ENCODE measurements around the gene GABARAPL2. TPM values are rescaled to one million over a fixed set of nuclear protein-coding genes. Genes with fewer than 3 reads are reported as not detected.

The GABARAPL2 gene, protein sequence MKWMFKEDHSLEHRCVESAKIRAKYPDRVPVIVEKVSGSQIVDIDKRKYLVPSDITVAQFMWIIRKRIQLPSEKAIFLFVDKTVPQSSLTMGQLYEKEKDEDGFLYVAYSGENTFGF
- total RNA-seq (2014; rRNA removed; shearing (Covaris generic)): 52.7 and 69.3 TPM in 2 replicates

DNA sequence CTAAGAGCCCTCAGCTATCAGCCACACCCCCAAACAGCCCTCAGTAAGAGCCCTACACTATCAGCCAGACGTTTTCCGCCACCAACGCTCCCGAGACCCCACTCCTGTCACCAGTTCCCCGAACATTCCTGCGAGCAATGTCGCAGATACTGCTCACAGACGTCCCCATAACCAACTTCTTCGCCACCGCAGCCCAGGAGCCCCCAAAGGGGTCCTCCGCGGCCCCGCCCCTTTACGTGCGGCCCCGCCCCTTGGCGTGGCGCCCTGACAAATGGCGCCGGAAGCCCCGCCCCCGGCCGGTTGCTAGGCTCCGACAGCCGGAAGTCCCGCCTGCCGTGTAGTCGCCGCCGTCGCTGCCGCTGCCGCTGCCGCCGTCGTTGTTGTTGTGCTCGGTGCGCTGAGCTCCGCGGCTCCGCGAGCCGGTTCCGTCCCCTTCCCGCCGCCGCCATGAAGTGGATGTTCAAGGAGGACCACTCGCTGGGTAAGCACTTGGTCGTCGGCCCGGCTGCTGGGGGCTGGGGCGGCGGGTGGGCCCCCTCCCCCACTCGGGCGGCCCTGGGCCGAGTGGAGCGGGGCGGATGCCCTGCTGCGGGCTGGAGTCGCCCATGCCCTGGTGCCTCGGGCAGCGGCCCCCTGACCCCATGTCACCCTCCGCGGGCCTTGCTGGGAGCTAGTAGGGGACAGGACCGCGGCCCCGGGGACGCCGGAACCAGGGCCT is at the start of gene GABARAPL2:
GABARAPL2 (plus strand) TSS at position 340 of the 718 bp plus-strand sequence; CDS start at position 448, 108 bp downstream.
- peaks cover 5% of the 10 kb centered on the region; the same call in 1 of the 2 replicates for H3K9me3 ChIP-seq (replicated peaks)
- peaks cover 51% of the 10 kb centered on the region for H3K36me3 ChIP-seq
- H3K27ac ChIP-seq: peak within 1 kb of the TSS; percentile 11
- peaks cover 19% of the 10 kb centered on the region; the same call in 1 of the 2 replicates for H3K27me3 ChIP-seq (replicated peaks)
- peak within 1 kb of the TSS; percentile 97 for H3K4me3 ChIP-seq
- peak; percentile 82 for DNase-seq (ENCODE audit: low read depth in 1 of 2, low spot score in 2 of 2)
- H3K4me1 ChIP-seq (replicated peaks): peaks cover 14% of the 10 kb centered on the region

DNA sequence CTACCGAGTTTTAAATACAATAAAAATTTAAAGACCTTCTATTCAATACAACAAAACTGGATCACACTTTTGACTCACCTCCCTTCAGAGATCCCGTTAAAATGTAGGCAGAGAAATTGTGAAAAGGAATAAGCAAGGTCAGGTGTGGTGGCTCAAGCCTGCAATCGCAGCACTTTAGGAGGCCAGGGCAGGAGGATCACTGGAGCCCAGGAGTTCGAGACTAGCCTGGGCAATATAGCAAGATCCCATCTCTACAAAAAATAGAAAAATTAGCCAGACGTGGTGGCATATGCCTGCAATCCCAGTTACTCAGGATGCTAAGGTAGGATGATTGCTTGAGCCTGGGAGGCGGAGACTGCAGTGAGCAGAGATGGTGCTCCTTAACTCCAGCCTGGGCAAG is 47.0 kb upstream of the GABARAPL2 start:
- Histone ChIP-seq H3K27ac (no peak overlapping the region), H3K4me1 (replicated peaks) (no peaks in the 10 kb centered on the region), H3K27me3 (replicated peaks) (no peaks in the 10 kb centered on the region), H3K36me3 (peaks cover 3% of the 10 kb centered on the region; the same call in 1 of the 2 replicates), H3K4me3 (no peak overlapping the region), H3K9me3 (replicated peaks) (no peaks in the 10 kb centered on the region)
- no peak for DNase-seq (ENCODE audit: low read depth in 1 of 2, low spot score in 2 of 2)

DNA sequence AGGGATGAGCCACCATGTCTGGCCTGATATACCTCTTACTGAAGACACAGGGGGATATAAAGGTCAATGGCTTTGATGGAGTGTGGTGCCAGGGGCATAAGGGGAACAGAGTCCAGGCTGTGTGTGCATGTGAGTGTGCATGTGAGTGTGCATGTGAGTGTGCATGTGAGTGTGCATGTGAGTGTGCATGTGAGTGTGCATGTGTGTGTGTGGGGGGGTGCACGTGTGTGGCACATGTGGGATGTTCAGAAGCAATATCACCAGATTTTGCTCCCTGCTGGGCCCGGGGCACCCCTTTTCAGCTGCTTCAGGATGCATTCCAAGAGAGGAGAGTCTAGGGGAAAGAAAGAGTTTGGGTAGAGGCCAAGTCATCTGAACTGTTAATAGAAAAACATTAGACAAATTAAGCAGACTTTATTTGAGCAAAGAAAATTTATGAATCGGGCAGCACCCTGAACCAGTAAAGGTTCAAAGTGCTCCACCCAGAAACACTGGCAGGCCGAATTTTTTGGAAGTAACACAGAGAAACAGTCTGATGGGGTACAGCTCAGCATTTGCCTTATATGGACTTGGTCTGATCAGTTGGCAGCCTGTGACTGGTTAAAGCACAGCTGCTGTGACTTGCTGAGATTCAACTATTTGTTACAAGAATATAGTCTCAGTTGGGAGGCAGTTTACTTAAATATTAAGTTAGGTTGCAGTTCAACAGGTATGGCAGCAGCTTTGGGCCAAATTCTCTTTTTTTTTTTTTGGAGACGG is 40.0 kb upstream of the GABARAPL2 start:
- H3K36me3 ChIP-seq: no peaks in the 10 kb centered on the region

DNA sequence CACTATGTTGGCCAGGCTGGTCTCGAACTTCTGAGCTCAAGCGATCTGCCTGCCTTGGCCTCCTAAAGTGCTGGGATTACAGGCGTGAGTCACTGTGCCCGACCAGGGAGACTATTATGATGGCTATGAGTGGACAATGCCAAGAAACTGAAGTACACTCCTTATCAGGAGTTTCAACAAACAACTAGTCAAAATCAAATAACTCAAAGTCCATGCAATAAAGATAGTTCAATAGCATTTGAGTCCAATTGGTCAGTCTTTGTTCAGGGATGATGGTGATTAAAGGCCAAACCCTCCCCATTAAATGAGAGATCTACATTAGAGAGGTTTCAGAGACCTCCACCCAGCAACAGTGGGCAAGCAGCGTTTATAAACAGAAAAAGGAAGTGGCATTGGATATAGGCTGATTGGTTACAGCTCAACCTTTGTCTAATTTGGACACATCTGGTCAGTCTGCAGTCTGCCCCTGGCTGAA is 38.3 kb upstream of the GABARAPL2 start:
- Histone ChIP-seq H3K27me3 (replicated peaks) (no peaks in the 10 kb centered on the region), H3K4me1 (replicated peaks) (no peaks in the 10 kb centered on the region), H3K9me3 (replicated peaks) (no peaks in the 10 kb centered on the region), H3K27ac (no peak overlapping the region), H3K4me3 (no peak overlapping the region), H3K36me3 (no peaks in the 10 kb centered on the region)
- DNase-seq (ENCODE audit: low read depth in 1 of 2, low spot score in 2 of 2): no peak

More for the DNA sequence above, 40.0 kb upstream of the GABARAPL2 start:
- H3K9me3 ChIP-seq (replicated peaks): no peaks in the 10 kb centered on the region
- DNase-seq (ENCODE audit: low read depth in 1 of 2, low spot score in 2 of 2): no peak
- no peaks in the 10 kb centered on the region for H3K4me1 ChIP-seq (replicated peaks)
- no peak overlapping the region for H3K4me3 ChIP-seq
- no peak overlapping the region for H3K27ac ChIP-seq
- H3K27me3 ChIP-seq (replicated peaks): no peaks in the 10 kb centered on the region

DNA sequence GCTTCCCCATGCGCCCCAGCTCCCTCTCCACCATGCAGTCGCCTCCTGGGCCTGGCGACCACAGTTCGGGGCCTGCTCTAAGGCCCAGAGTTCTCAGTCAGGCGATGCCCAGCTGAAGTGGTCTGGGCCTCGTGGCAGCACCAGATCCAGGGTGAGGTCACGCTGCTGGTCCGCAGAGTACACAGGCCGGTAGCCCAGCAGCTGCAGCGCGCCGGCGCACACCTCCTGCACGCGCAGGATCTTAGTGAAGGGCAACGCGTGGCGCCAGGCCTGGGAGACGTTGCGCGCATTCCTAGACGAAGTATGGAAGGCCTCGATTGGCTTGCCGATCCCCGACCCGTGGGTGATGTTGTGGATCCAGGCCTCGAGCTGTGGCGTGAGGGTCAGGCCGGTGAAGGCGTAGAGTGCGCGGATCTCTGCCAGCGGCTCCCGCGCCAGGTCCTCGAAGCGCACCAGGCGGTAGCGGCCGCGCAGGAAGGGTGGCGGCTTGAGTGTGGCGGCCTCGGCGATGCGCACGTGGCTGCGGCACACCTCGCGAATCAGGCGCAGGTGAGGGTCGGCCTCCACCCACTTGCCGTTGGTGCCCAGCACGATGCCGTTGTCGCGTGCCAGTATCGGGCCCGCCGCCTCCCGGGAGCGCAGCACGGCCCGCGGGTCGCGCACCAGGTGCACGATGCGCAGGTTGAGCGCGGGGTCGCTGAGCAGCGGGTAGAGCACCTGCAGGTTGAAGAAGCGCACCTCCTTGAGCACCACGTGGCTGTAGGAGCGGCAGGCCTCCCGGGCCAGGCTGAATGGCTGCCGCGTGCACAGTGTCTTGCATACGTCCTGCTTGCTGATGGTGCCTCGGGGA is 36.9 kb upstream of the GABARAPL2 start:
- Histone ChIP-seq H3K36me3 (no peaks in the 10 kb centered on the region), H3K27me3 (replicated peaks) (no peaks in the 10 kb centered on the region), H3K27ac (no peak overlapping the region), H3K4me3 (no peak overlapping the region), H3K9me3 (replicated peaks) (no peaks in the 10 kb centered on the region), H3K4me1 (replicated peaks) (no peaks in the 10 kb centered on the region)
- no peak for DNase-seq (ENCODE audit: low read depth in 1 of 2, low spot score in 2 of 2)

DNA sequence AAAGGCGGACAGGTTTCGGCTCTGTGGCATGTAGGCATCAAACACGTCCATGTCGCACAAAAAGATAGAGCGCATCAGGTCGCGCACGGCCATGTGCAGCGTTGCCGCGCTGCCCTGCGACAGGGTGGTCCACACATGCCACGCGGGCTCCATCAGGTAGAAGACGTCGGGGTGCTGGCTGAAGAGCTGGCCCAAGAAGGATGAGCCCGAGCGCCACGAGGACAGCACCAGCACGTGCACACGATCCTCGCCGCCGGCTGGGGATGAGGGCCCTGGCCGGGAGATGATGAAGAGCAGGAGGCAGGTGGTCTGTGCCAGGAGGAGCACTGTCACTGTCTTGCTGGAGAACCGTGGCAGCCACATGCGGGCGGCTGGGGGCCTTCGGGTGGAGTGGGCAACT is 36.2 kb upstream of the GABARAPL2 start:
- H3K9me3 ChIP-seq (replicated peaks): no peaks in the 10 kb centered on the region
- no peaks in the 10 kb centered on the region for H3K27me3 ChIP-seq (replicated peaks)
- no peaks in the 10 kb centered on the region for H3K36me3 ChIP-seq
- no peak overlapping the region for H3K4me3 ChIP-seq
- no peaks in the 10 kb centered on the region for H3K4me1 ChIP-seq (replicated peaks)
- no peak for DNase-seq (ENCODE audit: low read depth in 1 of 2, low spot score in 2 of 2)
- no peak overlapping the region for H3K27ac ChIP-seq

DNA sequence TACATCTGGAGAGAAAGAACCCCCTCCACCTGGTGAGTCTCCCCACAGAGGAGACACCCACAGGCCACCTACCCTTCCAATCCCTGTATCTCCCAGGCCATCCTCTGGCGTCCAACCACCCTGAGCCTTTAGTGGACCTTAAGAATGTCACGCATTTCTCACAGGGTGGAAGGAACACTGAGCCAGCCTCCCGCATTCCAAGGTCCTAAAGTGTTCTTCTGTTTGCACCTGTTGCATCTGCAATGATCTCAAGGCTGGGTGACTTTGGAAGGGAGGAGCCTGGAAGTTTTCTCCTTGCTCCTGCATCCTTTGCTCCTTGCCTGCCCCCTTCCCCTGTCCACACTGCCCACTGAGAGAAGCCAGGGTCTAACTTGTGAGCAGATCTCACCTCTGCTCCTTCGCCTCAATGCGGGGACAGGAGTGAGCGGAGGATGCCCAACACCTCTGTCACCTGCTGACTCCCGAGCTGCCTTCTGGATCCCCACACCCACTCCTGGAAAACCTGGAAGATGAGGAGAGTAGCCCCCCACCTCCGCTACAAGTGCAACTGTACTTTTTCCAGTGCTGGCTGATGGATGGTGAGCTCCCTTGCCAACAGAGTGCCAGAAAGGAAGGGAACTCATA is 33.9 kb upstream of the GABARAPL2 start:
- Histone ChIP-seq H3K4me3 (no peak overlapping the region), H3K9me3 (replicated peaks) (no peaks in the 10 kb centered on the region), H3K4me1 (replicated peaks) (no peaks in the 10 kb centered on the region), H3K36me3 (no peaks in the 10 kb centered on the region), H3K27me3 (replicated peaks) (no peaks in the 10 kb centered on the region), H3K27ac (no peak overlapping the region)
- no peak for DNase-seq (ENCODE audit: low read depth in 1 of 2, low spot score in 2 of 2)

DNA sequence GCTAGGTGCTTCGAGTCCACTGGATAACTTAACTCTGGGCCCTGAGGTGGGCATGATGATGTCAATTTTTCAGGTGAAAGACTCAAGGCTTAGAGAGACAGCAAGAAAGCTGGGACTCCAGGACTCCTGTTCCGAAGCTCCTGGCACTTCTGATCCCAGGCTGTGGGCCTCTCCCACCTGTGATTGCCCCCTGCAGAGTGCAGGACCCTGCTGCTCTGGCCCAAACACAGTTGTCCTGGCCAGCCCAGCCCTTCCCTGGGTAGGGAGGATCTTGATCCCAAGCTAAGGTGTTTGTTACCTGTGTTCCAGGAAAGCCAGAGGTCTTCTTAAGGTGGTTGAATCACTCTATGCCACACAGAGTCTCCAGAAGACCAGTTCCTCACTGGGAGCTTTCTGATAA is 33.4 kb upstream of the GABARAPL2 start:
- H3K9me3 ChIP-seq (replicated peaks): no peaks in the 10 kb centered on the region
- DNase-seq (ENCODE audit: low read depth in 1 of 2, low spot score in 2 of 2): no peak
- no peaks in the 10 kb centered on the region for H3K27me3 ChIP-seq (replicated peaks)
- no peak overlapping the region for H3K27ac ChIP-seq
- no peaks in the 10 kb centered on the region for H3K4me1 ChIP-seq (replicated peaks)
- H3K4me3 ChIP-seq: no peak overlapping the region
- H3K36me3 ChIP-seq: no peaks in the 10 kb centered on the region

DNA sequence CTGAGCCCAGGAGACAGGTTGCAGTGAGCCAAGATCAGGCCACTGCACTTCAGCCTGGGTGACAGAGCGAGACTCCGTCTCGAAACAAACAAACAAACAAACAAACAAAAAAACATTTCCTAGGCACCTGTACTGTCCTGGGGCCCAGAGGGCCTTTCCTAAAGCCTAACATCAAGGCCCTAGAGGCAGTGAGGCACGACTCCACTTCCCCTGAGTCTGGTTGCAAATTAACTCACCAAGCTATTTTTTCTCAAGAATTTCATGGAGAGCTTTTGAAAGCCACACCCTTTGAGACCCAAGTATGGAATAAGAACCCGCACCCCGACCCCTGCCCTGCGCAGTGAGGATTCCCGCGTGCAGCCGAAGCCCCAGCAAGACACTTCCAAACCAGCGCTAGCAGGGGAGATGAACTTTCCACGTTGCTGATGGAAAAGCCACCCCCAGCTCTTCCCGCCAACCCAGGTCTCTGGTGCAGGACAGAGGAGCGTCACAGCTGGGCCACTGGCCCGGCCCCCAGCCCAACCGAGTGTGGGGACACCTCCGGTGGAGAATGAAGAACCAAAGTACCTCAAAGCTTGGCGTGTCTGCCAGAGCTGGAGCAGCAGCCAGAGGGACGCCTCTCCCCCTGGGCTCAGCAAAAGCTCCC is 31.5 kb upstream of the GABARAPL2 start:
- H3K27ac ChIP-seq: no peak overlapping the region
- H3K36me3 ChIP-seq: no peaks in the 10 kb centered on the region
- DNase-seq (ENCODE audit: low read depth in 1 of 2, low spot score in 2 of 2): no peak
- H3K4me1 ChIP-seq (replicated peaks): no peaks in the 10 kb centered on the region
- no peaks in the 10 kb centered on the region for H3K27me3 ChIP-seq (replicated peaks)
- no peaks in the 10 kb centered on the region for H3K9me3 ChIP-seq (replicated peaks)
- H3K4me3 ChIP-seq: no peak overlapping the region

DNA sequence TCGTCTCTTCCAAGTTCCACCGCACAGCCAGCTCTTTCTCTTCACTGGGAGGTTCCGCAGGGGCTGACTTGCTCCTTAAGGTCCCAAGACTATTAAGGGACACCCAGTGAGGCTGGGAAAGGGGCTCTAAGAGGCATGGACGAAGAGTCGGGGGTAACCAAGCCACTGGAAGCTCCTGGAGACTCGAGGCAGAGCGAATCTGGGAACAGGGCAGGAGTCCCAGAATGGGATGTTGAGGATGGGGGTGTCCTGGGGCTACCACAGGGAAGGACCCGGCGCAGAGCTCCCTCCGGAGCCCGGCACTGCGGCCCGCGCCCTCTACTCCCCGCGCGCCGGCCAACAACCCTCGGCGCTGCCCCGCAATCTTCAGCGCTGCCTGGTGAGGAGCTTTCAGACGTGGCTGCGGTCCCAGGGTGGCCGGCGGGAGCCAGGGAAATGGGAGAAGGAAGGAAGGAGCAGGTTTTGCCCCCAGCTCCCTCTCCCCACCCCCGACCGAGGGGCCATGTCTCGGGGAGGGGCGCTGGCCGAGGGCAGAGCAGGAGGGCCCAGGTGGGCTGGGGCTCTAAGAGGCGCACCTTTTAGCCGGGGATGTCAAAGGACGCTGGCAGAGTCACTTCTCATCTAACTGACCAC is 30.9 kb upstream of the GABARAPL2 start:
- Histone ChIP-seq H3K4me1 (replicated peaks) (no peaks in the 10 kb centered on the region), H3K36me3 (no peaks in the 10 kb centered on the region), H3K27ac (no peak overlapping the region), H3K9me3 (replicated peaks) (no peaks in the 10 kb centered on the region), H3K4me3 (no peak overlapping the region), H3K27me3 (replicated peaks) (no peaks in the 10 kb centered on the region)
- DNase-seq (ENCODE audit: low read depth in 1 of 2, low spot score in 2 of 2): no peak

DNA sequence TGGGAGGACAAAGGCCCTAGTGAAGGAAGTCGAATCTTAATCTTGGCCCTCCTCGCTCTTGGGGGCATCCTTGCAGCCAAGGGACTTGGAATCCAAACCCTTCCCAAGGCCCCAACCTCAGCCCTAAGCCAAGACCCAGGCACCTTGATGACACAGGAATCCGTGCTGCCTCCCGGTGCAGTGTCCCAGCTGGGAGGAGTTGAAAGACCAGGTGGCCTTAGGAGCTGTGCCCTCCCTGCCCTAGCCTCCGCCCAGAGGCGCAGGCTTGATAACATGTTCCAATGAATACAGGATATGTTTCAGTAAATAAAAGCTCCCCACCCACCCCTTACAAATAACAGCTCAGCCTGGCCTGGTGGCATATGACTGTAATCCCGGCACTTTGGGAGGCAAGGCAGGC is 30.3 kb upstream of the GABARAPL2 start, which contains the start of gene CHST5:
CHST5 (minus strand) TSS at position 208 of the 400 bp plus-strand sequence. CDS start 5,724 bp downstream, outside the sequence.
- Histone ChIP-seq H3K9me3 (replicated peaks) (no peaks in the 10 kb centered on the region), H3K4me1 (replicated peaks) (no peaks in the 10 kb centered on the region), H3K27ac (no peak within 1 kb of the TSS), H3K36me3 (no peaks in the 10 kb centered on the region), H3K4me3 (no peak within 1 kb of the TSS), H3K27me3 (replicated peaks) (no peaks in the 10 kb centered on the region)
- no peak for DNase-seq (ENCODE audit: low read depth in 1 of 2, low spot score in 2 of 2)

DNA sequence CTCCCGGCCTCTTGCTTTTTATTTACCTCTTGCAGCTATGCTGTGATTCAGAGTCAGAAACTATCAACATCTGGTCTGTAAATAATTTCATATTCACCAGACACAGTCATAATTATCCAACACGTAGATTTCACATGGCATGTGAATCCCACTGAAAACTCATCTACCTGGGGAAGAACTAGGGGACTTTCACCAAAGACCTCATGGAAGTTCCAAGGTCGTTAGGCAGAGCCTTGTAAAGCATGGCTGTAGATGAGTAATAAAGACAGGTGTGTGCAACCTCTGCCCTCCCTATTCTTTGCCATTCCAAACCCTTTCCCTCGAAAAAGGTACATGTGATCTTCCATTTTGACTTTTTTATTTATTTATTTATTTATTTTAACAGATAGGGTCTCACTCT is 28.4 kb upstream of the GABARAPL2 start:
- Histone ChIP-seq H3K27me3 (replicated peaks) (no peaks in the 10 kb centered on the region), H3K4me3 (no peak overlapping the region), H3K9me3 (replicated peaks) (no peaks in the 10 kb centered on the region), H3K4me1 (replicated peaks) (no peaks in the 10 kb centered on the region), H3K36me3 (no peaks in the 10 kb centered on the region), H3K27ac (no peak overlapping the region)
- no peak for DNase-seq (ENCODE audit: low read depth in 1 of 2, low spot score in 2 of 2)

All from SJSA1 (cell line).